PC-3 (cell line): ENCODE measurements around the gene JAG2. TPM values are rescaled to one million over a fixed set of nuclear protein-coding genes. Genes with fewer than 3 reads are reported as not detected.

ENCODE experiments used
- ATAC-seq: fragments of 200-7000 bp; cut with Tn5 transposase; 2 replicates; pipeline ENCODE4 v1.9.1; 2020; ENCODE audit warnings: mild to moderate bottlenecking, moderate library complexity
- BruUV-seq: library from RNA; stranded (reverse); fragments of 400-500 nt; replicated peaks from 2 replicates; lab custom pipeline; 2021; lab: Mats Ljungman, UMichigan
- CTCF ChIA-PET: fragments of 300-600 bp; sonication (Branson Sonifier 250); formaldehyde crosslinking; loops from one replicate; lab custom pipeline; 2022; ENCODE audit warnings: antibody characterized with exemption; lab: Charles Lee
- POLR2A ChIA-PET: fragments of 300-600 bp; sonication (Branson Sonifier 250); formaldehyde crosslinking; loops from one replicate; lab custom pipeline; 2022; ENCODE audit warnings: antibody characterized with exemption; ENCODE audit not compliant: unreplicated experiment; lab: Charles Lee
- DNase-seq: peaks from one replicate; pipeline ENCODE4 v3.0.0-alpha.2; 2015
- H2AFZ ChIP-seq: fragments of 300-600 bp; sonication (generic); 2 replicates; pipeline ENCODE4 v1.6.0; 2016; ENCODE audit warnings: antibody characterized with exemption, low read length
- H3F3A ChIP-seq: fragments of 300-600 bp; sonication (generic); one replicate; pipeline ENCODE4 v1.6.0; 2017; ENCODE audit warnings: antibody characterized with exemption, low read length, control low read depth, mild to moderate bottlenecking; ENCODE audit not compliant: unreplicated experiment
- H3K27ac ChIP-seq: fragments of 300-600 bp; sonication (generic); 2 replicates; pipeline ENCODE4 v1.5.1; 2016; ENCODE audit warnings: mild to moderate bottlenecking, low read length
- H3K27me3 ChIP-seq: fragments of 300-600 bp; sonication (generic); 2 replicates; pipeline ENCODE4 v1.6.1; 2016; ENCODE audit warnings: low read length, mixed read lengths
- H3K36me3 ChIP-seq: fragments of 300-600 bp; sonication (generic); 2 replicates; pipeline ENCODE4 v1.6.1; 2016; ENCODE audit warnings: low read depth, mixed run types, low read length, mixed read lengths
- H3K4me1 ChIP-seq: fragments of 300-600 bp; sonication (generic); 2 replicates; pipeline ENCODE4 v1.5.1; 2016; ENCODE audit warnings: low read length; ENCODE audit not compliant: insufficient read depth
- H3K4me2 ChIP-seq: fragments of 300-600 bp; sonication (generic); 2 replicates; pipeline ENCODE4 v1.6.0; 2016; ENCODE audit warnings: low read length
- H3K4me3 ChIP-seq: fragments of 300-600 bp; sonication (generic); 2 replicates; pipeline ENCODE4 v1.5.1; 2016; ENCODE audit warnings: mild to moderate bottlenecking, low read length, mixed read lengths
- H3K79me2 ChIP-seq: fragments of 300-600 bp; sonication (generic); 2 replicates; pipeline ENCODE4 v1.6.1; 2017; ENCODE audit warnings: low read length, mixed read lengths
- H3K9ac ChIP-seq: fragments of 300-600 bp; sonication (generic); 2 replicates; pipeline ENCODE4 v1.6.0; 2016; ENCODE audit warnings: mild to moderate bottlenecking, low read length
- H3K9me2 ChIP-seq: fragments of 300-600 bp; sonication (generic); replicated peaks from 2 replicates; pipeline ENCODE4 v1.6.1; 2016; ENCODE audit warnings: mixed run types, low read length, mixed read lengths
- H3K9me3 ChIP-seq: fragments of 300-600 bp; sonication (generic); 2 replicates; pipeline ENCODE4 v1.6.1; 2016; ENCODE audit warnings: low read length, mixed read lengths
- H4K20me1 ChIP-seq: fragments of 300-600 bp; sonication (generic); 2 replicates; pipeline ENCODE4 v1.6.1; 2016; ENCODE audit warnings: low read length, mixed read lengths
- EZH2 ChIP-seq: fragments of 300-600 bp; sonication (generic); IDR thresholded peaks from one replicate; pipeline ENCODE4 v1.6.1; 2017; ENCODE audit warnings: antibody characterized with exemption, mild to moderate bottlenecking, low read length; ENCODE audit not compliant: unreplicated experiment
- EZH2phosphoT487 ChIP-seq: fragments of 300-600 bp; sonication (generic); IDR thresholded peaks from 2 replicates; pipeline ENCODE4 v1.6.1; 2018; ENCODE audit warnings: mild to moderate bottlenecking, antibody characterized with exemption, low read length, borderline replicate concordance
- intact Hi-C: fragments of 100-400 bp; cut with micrococcal nuclease; formaldehyde crosslinking; loops from 2 replicates; pipeline ENCODE4 v1.9.0; 2023
- total RNA-seq: library from RNA; depleted of rRNA; stranded (reverse); fragments of >200 nt; gene quantifications from 2 replicates; pipeline ENCODE4 v1.2.3, GENCODE V29; 2014
- TF ChIP-seq, protein P1 (sequence below): fragments of 300-600 bp; sonication (generic); conservative IDR thresholded peaks from 2 replicates; pipeline ENCODE4 v1.5.1; 2017; ENCODE audit warnings: antibody characterized with exemption, low read depth, mild to moderate bottlenecking, low read length

JAG2 gene
- total RNA-seq, 1 experiment from 2014 or later: 57.1 TPM

DNA sequence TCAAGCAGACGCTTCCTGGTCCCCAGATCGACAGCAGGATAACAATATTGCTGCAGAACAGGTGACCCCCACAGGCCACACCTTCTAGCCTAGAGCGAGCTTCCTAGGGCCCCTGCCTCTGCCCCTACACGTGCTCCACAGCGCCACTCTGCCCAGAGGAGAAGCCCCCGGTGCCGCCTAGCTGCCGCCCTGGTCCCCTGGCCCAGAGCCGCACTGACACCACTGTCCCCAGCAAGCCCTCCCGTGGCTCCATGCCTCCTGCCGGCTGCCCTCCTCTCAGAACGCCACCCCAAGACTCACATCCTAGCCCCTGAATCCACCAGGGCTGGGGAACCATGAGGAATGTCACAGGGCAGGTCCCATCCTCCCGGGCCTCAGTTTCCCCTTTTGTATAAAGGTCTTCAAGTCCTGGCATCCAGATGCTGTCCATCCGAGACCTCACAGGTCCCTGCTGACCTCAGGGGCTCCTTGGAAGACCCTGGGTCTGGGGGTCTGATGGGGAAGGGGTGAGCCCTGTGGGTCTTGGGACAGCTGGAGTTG is 31.0 kb downstream of the JAG2 start:
- TF ChIP-seq, protein P1, sequence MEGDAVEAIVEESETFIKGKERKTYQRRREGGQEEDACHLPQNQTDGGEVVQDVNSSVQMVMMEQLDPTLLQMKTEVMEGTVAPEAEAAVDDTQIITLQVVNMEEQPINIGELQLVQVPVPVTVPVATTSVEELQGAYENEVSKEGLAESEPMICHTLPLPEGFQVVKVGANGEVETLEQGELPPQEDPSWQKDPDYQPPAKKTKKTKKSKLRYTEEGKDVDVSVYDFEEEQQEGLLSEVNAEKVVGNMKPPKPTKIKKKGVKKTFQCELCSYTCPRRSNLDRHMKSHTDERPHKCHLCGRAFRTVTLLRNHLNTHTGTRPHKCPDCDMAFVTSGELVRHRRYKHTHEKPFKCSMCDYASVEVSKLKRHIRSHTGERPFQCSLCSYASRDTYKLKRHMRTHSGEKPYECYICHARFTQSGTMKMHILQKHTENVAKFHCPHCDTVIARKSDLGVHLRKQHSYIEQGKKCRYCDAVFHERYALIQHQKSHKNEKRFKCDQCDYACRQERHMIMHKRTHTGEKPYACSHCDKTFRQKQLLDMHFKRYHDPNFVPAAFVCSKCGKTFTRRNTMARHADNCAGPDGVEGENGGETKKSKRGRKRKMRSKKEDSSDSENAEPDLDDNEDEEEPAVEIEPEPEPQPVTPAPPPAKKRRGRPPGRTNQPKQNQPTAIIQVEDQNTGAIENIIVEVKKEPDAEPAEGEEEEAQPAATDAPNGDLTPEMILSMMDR: no peak
- TF ChIP-seq EZH2phosphoT487 (no peak), EZH2 (no peak)
- ChIA-PET POLR2A (no interaction called here), CTCF (no interaction called here)
- H3F3A ChIP-seq: no peaks in the 10 kb centered on the region
- H3K36me3 ChIP-seq: no peaks in the 10 kb centered on the region
- DNase-seq (no peak), ATAC-seq (no peak)
- H4K20me1 ChIP-seq: no peaks in the 10 kb centered on the region
- no peaks in the 10 kb centered on the region for H3K4me1 ChIP-seq
- no peak overlapping the region for H2AFZ ChIP-seq
- no peaks in the 10 kb centered on the region for H3K27me3 ChIP-seq
- H3K4me2 ChIP-seq: no peak overlapping the region
- H3K27ac ChIP-seq: no peak overlapping the region
- BruUV-seq: no TSS peak
- H3K9me3 ChIP-seq: no peaks in the 10 kb centered on the region
- no peaks in the 10 kb centered on the region for H3K79me2 ChIP-seq
- intact Hi-C loops: no loop called here
- no peak overlapping the region for H3K9ac ChIP-seq
- H3K9me2 ChIP-seq: no peaks in the 10 kb centered on the region
- no peak overlapping the region for H3K4me3 ChIP-seq

DNA sequence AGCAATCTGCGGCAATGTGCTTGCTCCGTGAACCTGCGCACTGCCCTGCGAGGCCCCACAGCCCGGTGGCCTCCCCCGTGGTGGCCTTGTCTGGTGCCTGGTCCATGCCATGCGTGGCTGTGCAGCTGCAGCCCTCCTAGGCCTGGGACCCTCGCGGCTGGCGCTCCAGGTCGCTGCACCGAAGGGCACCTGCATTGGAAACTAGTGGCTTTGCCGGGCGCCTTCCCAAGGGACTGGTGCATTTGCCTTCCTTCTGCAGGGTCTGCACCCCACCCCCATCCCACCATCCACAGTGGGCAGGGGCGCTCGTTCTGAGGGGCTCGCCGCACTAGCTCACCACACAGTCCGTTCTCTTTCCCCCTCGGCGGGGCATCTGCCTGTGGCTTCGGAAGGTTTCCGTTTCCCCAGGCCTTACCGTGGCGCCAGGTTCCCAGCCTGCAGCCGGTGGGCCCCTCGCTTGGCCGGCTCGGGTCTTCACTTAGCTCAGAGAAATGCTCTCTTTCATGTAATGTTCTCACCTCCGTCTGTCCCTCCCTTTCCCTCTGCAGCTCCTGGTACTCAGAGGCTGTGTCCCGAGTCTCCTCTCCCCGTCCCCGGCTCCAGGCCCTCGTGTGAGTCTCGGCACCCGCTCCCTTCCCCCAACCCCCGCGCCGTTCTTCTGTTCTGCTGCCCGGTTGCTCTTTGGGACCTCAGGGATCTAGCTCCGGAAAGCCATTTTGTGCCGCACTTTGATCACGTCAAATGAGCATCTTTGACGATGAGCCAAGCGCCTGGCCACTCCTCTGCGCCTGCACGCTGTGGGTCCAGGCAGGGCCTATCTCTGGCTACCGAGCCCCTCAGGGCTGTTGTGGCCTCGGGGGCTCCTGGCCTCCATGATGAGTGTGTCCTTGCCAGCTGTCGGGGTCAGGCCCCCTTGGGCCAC is 31.9 kb downstream of the JAG2 start:
- Histone ChIP-seq H3K9ac (no peak overlapping the region), H3K9me3 (peaks cover 3% of the 10 kb centered on the region; the same call in 1 of the 2 replicates), H3F3A (no peaks in the 10 kb centered on the region), H3K9me2 (no peaks in the 10 kb centered on the region), H3K4me3 (no peak overlapping the region), H2AFZ (no peak overlapping the region), H3K79me2 (no peaks in the 10 kb centered on the region), H4K20me1 (no peaks in the 10 kb centered on the region), H3K4me1 (no peaks in the 10 kb centered on the region), H3K36me3 (no peaks in the 10 kb centered on the region), H3K27me3 (no peaks in the 10 kb centered on the region), H3K4me2 (no peak overlapping the region), H3K27ac (no peak overlapping the region)
- no TSS peak for BruUV-seq
- DNase-seq (no peak), ATAC-seq (no peak)
- ChIA-PET CTCF (interaction anchor here (0.6 kb wide), 1 partner anchor 38 kb away, joined by 4 read pairs; no protein-coding TSS in a partner anchor), POLR2A (no interaction called here)
- TF ChIP-seq EZH2phosphoT487 (no peak), EZH2 (no peak)
- TF ChIP-seq, protein P1: no peak
- intact Hi-C loops: no loop called here
